Glutamatergic neuron (in vitro differentiated cells): Measurements from ENCODE around the gene ASB2. TPM values are rescaled to one million over a fixed set of nuclear protein-coding genes. Genes with fewer than 3 reads are reported as not detected.

ENCODE experiments used
- DNase-seq: peaks from one replicate; pipeline ENCODE4 v3.0.0; 2022
- H3K27ac Mint-ChIP-seq: one replicate; pipeline ENCODE4 v1.8.0; 2020; ENCODE audit warnings: mild to moderate bottlenecking, mixed read lengths, inconsistent platforms; ENCODE audit not compliant: unreplicated experiment
- H3K27me3 Mint-ChIP-seq: one replicate; pipeline ENCODE4 v1.8.0; 2020; ENCODE audit warnings: mild to moderate bottlenecking, moderate library complexity, mixed read lengths, inconsistent platforms; ENCODE audit not compliant: unreplicated experiment
- H3K36me3 Mint-ChIP-seq: one replicate; pipeline ENCODE4 v1.8.0; 2020; ENCODE audit warnings: mild to moderate bottlenecking, mixed read lengths, inconsistent platforms; ENCODE audit not compliant: unreplicated experiment
- H3K4me1 Mint-ChIP-seq: one replicate; pipeline ENCODE4 v1.8.0; 2020; ENCODE audit warnings: mild to moderate bottlenecking, low read depth, mixed read lengths, inconsistent platforms; ENCODE audit not compliant: unreplicated experiment
- H3K4me3 Mint-ChIP-seq: one replicate; pipeline ENCODE4 v1.8.0; 2020; ENCODE audit warnings: mild to moderate bottlenecking, mixed read lengths, inconsistent platforms; ENCODE audit not compliant: unreplicated experiment
- H3K9me3 Mint-ChIP-seq: one replicate; pipeline ENCODE4 v1.8.0; 2020; ENCODE audit warnings: mild to moderate bottlenecking, moderate library complexity, mixed read lengths, inconsistent platforms; ENCODE audit not compliant: unreplicated experiment
- CTCF ChIP-seq: fragments of 200-600 bp; sonication (generic); IDR thresholded peaks from one replicate; pipeline ENCODE4 v1.5.0; 2021; ENCODE audit not compliant: partially characterized antibody, unreplicated experiment
- total RNA-seq: library from RNA; stranded (reverse); fragmentation: NEBNext Ultra II Directional; extraction: Animal tissue kit (Norgen Biotek cat#: 25700); gene quantifications from one replicate; pipeline ENCODE4 v1.2.1, GENCODE V29; 2021; ENCODE audit not compliant: unreplicated experiment

The ASB2 gene
- total RNA-seq, 1 donor from 2014 or later = 16.6 TPM

DNA sequence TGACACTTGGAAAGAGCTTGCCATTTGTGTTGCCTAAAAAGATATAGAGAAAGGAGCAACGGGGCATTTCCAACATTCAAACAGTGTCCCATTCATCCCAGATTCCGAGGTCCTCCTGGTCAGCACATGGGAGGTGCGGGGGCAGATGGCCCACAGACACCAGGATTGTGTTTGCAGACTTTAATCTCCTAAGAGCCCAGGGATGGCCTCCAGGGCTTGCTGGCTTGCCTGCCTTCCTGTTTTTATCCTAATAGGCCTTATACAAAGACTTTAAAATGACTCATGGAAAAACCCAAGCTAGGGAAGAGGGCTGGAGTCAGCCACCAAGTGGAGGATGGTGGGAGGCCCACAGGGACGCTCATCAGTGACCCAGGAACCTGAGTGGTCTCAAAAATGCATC lies 70.7 kb downstream of the ASB2 start:
- no peak for DNase-seq
- peaks cover 3% of the 10 kb centered on the region for H3K9me3 Mint-ChIP-seq
- no peaks in the 10 kb centered on the region for H3K36me3 Mint-ChIP-seq
- peaks cover 7% of the 10 kb centered on the region for H3K27me3 Mint-ChIP-seq
- peaks cover 10% of the 10 kb centered on the region for H3K4me1 Mint-ChIP-seq
- no peak overlapping the region for H3K27ac Mint-ChIP-seq
- no peak overlapping the region for H3K4me3 Mint-ChIP-seq
- no peak for TF ChIP-seq CTCF

- H3K9me3 Mint-ChIP-seq = peaks cover 1% of the 10 kb centered on the region
These were observed 72.8 kb downstream of the ASB2 start for GRCh38 chr14:93903342-93904184.

DNA sequence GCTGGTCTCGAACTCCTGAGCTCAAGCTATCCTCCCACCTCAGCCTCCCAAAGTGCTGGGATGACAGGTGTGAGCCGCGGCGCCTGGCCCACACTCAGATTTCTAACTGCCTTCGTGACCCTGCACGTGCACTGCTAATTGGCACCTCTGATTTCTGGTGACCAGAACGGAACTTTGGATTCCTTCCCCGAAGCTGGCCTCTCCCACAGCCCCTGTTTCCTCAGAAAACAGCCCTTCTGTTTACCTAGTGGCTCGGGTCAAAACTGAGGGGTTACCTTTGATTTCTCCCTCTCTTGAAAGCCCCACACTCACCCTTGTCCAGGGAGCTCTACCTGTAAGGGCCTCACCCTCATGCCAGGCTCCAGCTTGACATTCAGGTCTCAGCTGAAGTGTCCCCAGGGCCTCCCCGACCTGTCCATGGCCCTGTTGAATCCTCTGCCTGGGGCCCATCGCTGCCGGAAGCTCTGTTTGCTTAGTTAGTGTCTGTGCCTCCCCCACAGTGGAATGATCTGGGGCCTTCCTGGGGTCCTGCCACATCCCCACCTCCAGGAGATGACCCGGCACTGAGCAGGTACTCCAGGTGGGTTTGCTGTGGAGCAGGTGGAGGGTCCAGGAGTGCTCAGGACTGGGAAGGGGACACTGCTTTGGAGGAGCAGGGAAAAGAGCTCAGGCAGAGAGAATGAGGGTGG lies 73.6 kb downstream of the ASB2 start:
- DNase-seq = no peak
- H3K36me3 Mint-ChIP-seq = no peaks in the 10 kb centered on the region
- H3K4me1 Mint-ChIP-seq = peaks cover 10% of the 10 kb centered on the region
- no peak overlapping the region for H3K4me3 Mint-ChIP-seq
- TF ChIP-seq CTCF = no peak
- H3K27me3 Mint-ChIP-seq = peaks cover 4% of the 10 kb centered on the region
- no peak overlapping the region for H3K27ac Mint-ChIP-seq
- peaks cover 1% of the 10 kb centered on the region for H3K9me3 Mint-ChIP-seq

More at GRCh38 chr14:93903342-93904184, 72.8 kb downstream of the ASB2 start:
- Mint-ChIP-seq H3K27me3 (peaks cover 6% of the 10 kb centered on the region), H3K36me3 (no peaks in the 10 kb centered on the region), H3K4me1 (peaks cover 10% of the 10 kb centered on the region), H3K27ac (peak overlapping the region; percentile 2), H3K4me3 (no peak overlapping the region)
- peak; percentile 37 for TF ChIP-seq CTCF
- DNase-seq = peak; percentile 70

DNA sequence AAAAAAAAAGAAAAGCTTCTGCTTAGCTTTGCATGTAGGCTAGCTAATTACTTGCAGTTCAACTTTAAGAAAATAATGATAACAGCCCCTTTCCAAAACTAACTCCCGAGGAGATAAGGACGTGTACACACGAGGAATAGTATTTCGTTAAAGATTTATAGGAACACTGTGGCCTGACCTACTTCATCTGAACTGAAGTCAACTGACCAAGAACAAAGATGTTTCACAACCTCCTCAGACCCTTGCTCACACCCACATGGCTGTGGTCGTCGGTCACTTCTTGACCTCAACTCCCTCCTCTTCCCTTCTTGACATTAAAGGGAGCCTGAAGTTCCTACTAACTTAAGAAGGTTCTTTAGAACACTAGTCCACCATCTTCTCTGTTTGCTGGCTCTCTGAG lies 74.6 kb downstream of the ASB2 start:
- Mint-ChIP-seq H3K4me3 (no peak overlapping the region), H3K27ac (no peak overlapping the region), H3K4me1 (peaks cover 14% of the 10 kb centered on the region), H3K27me3 (peaks cover 7% of the 10 kb centered on the region), H3K36me3 (no peaks in the 10 kb centered on the region), H3K9me3 (peaks cover 1% of the 10 kb centered on the region)
- no peak for TF ChIP-seq CTCF
- DNase-seq = no peak

- Mint-ChIP-seq H3K4me3 (no peak overlapping the region), H3K9me3 (peaks cover 7% of the 10 kb centered on the region), H3K4me1 (peaks cover 20% of the 10 kb centered on the region), H3K27ac (no peak overlapping the region), H3K36me3 (no peaks in the 10 kb centered on the region), H3K27me3 (peaks cover 5% of the 10 kb centered on the region)
- no peak for DNase-seq
- TF ChIP-seq CTCF = no peak
These were observed 77.6 kb downstream of the ASB2 start for GRCh38 chr14:93898731-93899130.
